CD4-positive, alpha-beta T cell treated with Interferon gamma for 1 hour (primary cell): ENCODE measurements around the gene EVPL.
"Not testable (repeated sequence)": the region's sequence is repeated elsewhere in the genome, so short reads cannot be mapped to it uniquely, and the experiment has no call there.

Experiments
- DNase-seq: peaks from one replicate; pipeline ENCODE4 v3.0.0-alpha.2; 2020

The EVPL gene

GRCh38 chr17:76027159-76027839 is at the start of gene EVPL:
Gene EVPL (minus strand): TSS chr17:76027306. CDS start chr17:76027198, 108 bp downstream.
- no peak for DNase-seq

- DNase-seq: no peak
Observed at GRCh38 chr17:76076146-76076764, 49.1 kb upstream of the EVPL start.

DNA sequence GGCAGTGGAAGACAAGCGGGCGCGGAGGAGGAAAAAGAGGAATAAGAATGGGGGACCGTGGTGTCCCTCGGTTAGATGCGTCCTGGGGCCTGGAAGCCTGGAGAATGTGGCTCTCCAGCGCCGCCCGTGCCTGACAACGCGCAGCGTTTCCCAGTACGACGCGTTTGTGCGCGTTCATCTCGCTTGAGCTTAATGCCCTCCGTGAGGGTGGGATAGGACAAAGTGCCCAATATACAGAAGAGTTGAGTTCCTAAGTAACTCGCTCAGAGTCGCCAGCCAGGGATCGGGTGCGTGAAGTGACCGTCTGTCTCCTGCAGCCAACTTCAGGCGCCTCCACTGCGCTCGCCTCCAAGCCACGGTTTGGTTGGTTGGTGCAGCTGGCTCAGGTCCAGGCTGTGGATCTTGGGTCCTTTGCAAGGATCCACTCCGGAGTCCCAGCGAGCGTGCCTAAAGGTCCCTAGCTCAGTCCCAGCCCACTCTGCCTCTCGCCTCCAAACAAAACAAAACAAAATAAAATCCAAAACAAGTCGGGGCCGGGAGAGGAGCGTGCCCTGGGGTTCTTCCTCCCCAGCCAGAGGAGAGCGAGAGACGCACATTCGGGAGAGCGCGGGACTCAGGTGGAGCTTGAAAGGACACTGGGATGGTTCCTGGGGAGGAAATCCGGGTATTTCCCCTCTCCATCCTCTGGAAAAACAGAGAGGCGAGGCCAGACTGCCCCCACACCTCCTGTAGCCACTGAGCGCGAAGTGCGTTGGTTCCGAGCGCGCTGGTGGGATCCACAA is 48.4 kb upstream of the EVPL start:
- no peak for DNase-seq

DNA sequence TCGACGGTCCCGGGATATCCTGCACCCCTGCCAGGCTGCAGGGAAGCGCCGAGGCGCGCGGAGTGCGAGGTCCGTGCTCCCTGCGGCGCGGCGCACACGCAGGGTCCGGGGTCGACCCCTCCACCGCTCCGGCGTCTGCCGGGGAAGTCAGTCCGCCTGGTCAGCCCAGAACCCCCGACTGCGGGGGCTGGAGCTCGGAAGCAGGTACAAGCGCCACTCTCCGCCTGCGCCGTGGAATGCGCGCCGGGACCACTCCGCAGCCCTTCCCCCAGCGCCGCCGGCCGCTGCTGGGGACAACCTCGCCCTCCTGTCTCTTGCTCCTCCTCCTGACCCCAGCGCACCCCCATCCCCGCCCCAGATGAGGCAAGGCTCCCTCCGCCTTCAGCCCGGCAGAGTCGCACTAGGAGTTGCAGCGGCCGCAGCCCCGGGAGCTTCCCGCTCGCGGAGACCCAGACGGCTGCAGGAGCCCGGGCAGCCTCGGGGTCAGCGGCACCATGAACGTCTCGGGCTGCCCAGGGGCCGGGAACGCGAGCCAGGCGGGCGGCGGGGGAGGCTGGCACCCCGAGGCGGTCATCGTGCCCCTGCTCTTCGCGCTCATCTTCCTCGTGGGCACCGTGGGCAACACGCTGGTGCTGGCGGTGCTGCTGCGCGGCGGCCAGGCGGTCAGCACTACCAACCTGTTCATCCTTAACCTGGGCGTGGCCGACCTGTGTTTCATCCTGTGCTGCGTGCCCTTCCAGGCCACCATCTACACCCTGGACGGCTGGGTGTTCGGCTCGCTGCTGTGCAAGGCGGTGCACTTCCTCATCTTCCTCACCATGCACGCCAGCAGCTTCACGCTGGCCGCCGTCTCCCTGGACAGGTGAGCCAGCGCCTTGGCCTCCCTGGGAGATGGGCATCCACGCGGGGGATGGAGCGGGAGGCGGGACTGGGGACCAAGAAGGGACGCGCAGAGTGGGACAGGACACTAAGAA is 47.6 kb upstream of the EVPL start, which contains the start of gene GALR2:
Gene GALR2, plus strand, starts transcription at position 392 of the 974 bp plus-strand sequence. Its CDS starts 103 bp downstream, at position 495.
- DNase-seq: no peak

DNA sequence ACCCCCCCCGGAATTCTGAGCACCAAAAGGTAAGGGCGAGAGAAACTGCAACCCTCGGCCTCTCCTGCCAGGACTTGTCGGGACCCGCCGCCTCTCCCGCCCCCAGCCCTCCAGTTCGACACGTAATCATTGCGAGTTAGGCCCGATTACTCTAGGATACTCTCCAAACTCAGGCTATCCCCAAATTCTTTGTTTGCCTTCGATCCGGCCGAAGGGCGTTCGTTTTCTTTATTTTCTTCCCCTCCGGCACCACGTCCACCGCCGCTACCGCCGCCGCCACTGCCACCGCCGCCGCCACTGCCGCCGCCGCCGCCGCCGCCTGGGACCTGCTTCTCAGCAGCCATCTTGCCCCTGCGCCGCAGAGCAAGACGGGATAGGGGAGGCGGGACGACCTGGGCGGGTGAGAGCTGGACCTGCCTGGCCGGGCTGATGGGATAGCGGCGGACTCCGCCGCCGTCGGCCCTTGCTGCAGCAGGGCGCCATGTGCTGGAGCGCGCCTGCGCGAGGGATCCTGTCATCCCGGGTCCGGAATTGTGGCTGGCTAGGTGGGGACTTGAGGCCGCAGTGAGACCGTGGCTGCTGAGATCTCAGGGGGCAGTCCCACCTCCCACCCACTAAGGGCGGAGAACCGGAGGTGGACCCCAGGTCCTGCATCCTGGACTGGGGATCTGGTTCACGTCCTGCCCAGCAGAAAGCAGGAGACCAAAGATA is 45.2 kb upstream of the EVPL start, which contains the start of gene SRP68:
Gene SRP68, minus strand, starts transcription at position 370 of the 711 bp plus-strand sequence. Its CDS starts 26 bp downstream, at position 344.
- DNase-seq: peak; percentile 86

DNA sequence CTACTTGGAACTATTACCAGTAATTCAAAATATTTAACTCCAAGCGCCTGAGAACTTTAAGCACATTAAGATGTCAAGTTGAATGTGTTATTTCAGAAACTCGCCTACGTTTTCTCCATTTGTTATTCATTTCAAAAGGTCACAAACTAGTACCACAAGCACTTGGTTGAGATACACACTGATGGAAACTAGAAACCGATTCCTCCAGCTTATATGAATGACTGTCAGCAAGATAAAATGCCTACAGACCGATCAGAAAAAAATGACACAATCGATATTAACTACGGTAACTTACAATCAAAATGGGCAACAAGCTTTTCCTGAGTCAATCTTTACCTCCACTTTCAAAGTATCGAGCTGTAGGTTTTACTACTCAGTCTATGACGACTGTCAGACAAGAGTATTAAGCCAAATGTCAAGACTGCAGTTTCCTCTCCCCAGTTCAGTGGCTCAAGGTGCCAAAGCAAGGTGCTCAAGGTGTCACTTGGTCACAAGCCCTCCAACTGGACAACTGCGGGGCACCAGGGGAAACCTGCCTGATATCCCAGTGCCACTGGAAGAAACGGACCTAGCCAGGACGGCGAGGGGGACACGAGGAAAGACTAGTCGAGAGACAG is 44.5 kb upstream of the EVPL start:
- DNase-seq: no peak

- no peak for DNase-seq
Observed at GRCh38 chr17:76065775-76066174, 38.7 kb upstream of the EVPL start.

DNA sequence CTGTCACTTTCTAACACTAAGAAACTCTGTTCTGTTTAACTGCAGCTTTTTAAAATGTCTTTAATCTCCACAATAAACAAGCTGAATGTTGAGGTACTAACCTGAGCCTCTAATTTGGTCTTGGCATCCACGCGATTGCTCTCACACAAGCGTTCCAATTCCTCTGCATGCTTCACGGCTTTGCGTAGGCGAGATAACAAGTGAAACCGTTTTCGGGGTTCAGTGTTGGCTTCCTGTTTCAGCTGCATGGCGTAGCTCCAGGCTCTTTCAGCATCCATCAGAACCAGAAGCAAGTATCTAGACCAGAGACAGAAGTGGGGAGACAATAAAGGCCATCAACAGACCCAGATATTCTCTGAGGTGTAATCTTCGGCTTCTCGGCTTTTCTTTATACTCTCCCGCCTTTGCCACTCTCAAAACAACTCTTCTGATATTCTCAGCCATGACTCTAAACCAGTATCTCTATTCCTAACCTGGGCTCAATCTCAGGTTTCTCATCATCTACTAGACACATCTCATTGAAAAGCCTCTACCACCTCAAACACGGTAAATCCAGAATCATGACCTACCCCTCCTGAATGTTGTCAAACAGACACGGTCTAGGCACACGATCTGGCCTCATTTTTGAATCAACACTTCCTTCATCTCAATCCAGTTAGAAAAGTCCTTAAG is 36.9 kb upstream of the EVPL start:
- DNase-seq: peak; percentile 21

- DNase-seq: not testable (repeated sequence)
Observed at GRCh38 chr17:76058264-76058663, 31.2 kb upstream of the EVPL start.

GRCh38 chr17:76056882-76057281 is 29.8 kb upstream of the EVPL start:
- no peak for DNase-seq

- no peak for DNase-seq
Observed at GRCh38 chr17:76054112-76054476, 27.0 kb upstream of the EVPL start.

GRCh38 chr17:76053246-76054111 is 26.4 kb upstream of the EVPL start:
- no peak for DNase-seq

DNA sequence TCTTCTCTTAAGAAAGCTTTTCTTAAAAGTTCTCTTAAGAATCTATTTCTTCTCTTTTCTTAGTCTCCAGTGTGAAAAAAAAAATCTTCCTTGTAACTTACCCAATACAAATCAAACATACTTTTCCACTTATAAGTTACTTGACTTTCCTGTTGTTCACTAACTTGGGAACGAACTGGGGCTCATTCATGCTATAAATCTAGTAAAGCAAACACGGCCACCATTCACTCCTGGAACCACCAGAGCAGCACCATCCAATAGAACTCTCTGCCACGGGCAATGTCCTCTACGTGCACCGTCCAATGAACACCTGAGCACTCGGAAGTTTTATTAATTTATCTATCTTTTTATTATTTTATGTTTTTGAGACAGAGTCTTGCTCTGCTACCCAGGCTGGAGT is 24.5 kb upstream of the EVPL start:
- no peak for DNase-seq

DNA sequence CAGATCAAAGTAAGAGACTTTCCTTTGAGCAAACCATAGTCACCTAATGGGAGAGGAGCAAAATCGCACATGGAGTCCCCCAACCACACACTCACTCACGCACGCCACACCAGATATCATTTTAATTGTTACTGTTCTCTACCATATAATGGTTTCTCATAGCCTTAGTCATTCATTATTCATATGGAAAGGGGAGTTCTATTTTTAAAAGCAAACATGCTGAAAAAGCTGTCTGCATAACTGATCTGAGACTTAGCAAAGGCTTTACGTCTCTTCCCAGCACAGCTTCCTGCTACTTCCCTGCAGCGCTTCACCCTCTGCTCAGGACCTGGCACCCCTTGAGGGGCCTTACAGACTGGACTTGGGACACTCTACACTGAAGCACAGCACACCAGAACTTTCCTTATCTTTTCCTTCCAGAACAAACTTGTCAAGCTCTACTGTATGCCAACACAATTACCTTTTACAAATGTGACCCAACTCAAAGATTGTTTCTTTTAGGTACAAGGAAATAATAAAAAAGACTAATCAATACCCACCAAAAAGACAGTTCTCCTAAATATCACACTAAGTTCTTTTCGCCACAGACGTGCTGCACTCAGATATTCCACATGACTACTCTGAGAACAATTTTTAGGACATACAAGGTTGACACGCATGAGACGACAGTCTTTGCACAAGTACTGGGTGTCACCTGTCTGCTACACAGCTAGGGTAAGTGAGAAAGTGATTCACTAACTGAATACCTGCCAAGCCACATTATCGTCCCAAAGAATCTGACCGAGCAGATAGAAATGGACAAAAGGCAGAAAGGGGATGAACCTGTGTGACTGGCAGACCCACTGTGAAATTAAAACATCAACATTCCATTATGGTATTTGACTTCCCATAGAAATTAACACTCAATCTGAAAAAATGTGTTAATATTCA is 23.7 kb upstream of the EVPL start:
- DNase-seq: no peak

- DNase-seq: no peak
Observed at GRCh38 chr17:76049836-76050537, 22.9 kb upstream of the EVPL start.

DNA sequence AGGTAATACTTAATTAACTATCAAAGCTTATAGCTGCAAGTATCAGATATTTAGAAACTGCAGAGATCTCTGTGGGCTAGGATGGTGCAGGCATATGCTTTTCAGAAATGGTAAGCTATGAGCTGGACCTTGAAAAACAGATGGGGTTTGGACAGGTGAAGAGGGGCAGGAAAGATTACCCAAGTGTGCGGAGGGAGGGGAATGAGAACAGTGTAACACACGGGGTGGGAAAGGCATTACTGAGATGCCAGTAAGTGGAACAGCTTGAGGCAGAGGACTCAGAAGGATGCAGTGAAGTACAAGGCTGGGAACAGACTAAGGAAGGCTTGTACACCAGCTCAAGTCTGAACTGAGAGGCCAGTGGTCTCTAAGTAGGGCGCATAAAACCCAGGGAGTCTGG is 22.1 kb upstream of the EVPL start:
- DNase-seq: no peak

- no peak for DNase-seq
Observed at GRCh38 chr17:76048711-76049110, 21.6 kb upstream of the EVPL start.

DNA sequence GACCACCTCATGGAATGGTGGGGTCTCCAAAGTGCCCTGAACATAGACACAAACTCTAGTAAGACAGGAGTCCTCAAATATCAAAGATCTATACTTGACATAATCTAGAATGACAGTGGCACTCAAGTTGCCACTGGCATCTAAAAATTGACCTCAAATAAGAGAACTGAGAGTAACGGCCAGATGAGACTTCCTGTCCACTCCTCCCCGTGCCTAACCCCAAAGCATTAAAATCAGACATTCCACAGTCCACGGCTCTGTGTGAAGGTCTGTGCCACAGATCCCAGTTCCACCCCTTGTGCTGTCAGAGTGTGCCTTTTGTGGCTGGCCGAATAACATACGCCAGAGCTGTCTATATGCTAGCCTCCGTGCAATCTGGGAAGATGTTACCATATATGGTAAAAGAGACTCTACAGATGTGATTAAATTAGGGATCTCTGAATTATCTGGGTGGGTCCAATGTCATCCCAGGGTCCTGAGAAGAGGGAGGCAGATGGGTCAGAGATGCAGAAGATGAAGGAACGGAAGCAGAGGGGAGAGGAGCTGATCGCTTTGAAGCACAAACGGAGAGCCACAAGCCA is 21.0 kb upstream of the EVPL start:
- no peak for DNase-seq
